HL-60 (cell line): ENCODE results near the gene MACROD1.

Experiments
- DNase-seq, 2 experiments: peaks; one replicate each; pipeline ENCODE4 v3.0.0-alpha.2; 2010 to 2020; ENCODE audit warnings: low read depth in 1 of 2, low spot score in 1 of 2
- H3K27ac ChIP-seq: fragments of 250-450 bp; sonication (Bioruptor Pico); replicated peaks from 2 replicates; pipeline ENCODE4 v1.5.1; 2020; ENCODE audit warnings: mild to moderate bottlenecking, moderate library complexity
- H3K27me3 ChIP-seq: fragments of 250-450 bp; sonication (Bioruptor Pico); 2 replicates; pipeline ENCODE4 v1.5.1; 2021; ENCODE audit warnings: mild to moderate bottlenecking, moderate library complexity; ENCODE audit not compliant: insufficient read depth, poor library complexity, severe bottlenecking
- H3K4me3 ChIP-seq: replicated peaks from 2 replicates; pipeline ENCODE4 v1.5.1; 2011; ENCODE audit warnings: mild to moderate bottlenecking, control low read depth, low read length; ENCODE audit not compliant: insufficient read depth
- GABPA ChIP-seq: IDR thresholded peaks from 2 replicates; pipeline ENCODE4 v1.6.1; 2012; ENCODE audit warnings: low read depth
- POLR2AphosphoS5 ChIP-seq: IDR thresholded peaks from 2 replicates; pipeline ENCODE4 v1.6.1; 2012; ENCODE audit warnings: low read depth
- SPI1 ChIP-seq: IDR thresholded peaks from 2 replicates; pipeline ENCODE4 v1.6.1; 2012; ENCODE audit warnings: low read depth, mild to moderate bottlenecking, borderline replicate concordance
- TF ChIP-seq, protein P1 (sequence below): IDR thresholded peaks from one replicate; pipeline ENCODE4 v1.5.1; 2011; ENCODE audit warnings: low read length, control low read depth, inconsistent platforms; ENCODE audit not compliant: insufficient read depth
- TF ChIP-seq, protein P2 (sequence below): IDR thresholded peaks from 2 replicates; pipeline ENCODE4 v1.6.1; 2012; ENCODE audit warnings: low read depth; ENCODE audit not compliant: insufficient replicate concordance

The MACROD1 gene

GRCh38 chr11:64201543-64201942, 35.6 kb upstream of the MACROD1 start:
- no peak for DNase-seq
- Histone ChIP-seq H3K27me3 (no peaks in the 10 kb centered on the region), H3K4me3 (no peak overlapping the region), H3K27ac (no peak overlapping the region)
- TF ChIP-seq, protein P1, sequence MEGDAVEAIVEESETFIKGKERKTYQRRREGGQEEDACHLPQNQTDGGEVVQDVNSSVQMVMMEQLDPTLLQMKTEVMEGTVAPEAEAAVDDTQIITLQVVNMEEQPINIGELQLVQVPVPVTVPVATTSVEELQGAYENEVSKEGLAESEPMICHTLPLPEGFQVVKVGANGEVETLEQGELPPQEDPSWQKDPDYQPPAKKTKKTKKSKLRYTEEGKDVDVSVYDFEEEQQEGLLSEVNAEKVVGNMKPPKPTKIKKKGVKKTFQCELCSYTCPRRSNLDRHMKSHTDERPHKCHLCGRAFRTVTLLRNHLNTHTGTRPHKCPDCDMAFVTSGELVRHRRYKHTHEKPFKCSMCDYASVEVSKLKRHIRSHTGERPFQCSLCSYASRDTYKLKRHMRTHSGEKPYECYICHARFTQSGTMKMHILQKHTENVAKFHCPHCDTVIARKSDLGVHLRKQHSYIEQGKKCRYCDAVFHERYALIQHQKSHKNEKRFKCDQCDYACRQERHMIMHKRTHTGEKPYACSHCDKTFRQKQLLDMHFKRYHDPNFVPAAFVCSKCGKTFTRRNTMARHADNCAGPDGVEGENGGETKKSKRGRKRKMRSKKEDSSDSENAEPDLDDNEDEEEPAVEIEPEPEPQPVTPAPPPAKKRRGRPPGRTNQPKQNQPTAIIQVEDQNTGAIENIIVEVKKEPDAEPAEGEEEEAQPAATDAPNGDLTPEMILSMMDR = no peak
- TF ChIP-seq POLR2AphosphoS5 (no peak), SPI1 (no peak), GABPA (no peak)
- TF ChIP-seq, protein P2, sequence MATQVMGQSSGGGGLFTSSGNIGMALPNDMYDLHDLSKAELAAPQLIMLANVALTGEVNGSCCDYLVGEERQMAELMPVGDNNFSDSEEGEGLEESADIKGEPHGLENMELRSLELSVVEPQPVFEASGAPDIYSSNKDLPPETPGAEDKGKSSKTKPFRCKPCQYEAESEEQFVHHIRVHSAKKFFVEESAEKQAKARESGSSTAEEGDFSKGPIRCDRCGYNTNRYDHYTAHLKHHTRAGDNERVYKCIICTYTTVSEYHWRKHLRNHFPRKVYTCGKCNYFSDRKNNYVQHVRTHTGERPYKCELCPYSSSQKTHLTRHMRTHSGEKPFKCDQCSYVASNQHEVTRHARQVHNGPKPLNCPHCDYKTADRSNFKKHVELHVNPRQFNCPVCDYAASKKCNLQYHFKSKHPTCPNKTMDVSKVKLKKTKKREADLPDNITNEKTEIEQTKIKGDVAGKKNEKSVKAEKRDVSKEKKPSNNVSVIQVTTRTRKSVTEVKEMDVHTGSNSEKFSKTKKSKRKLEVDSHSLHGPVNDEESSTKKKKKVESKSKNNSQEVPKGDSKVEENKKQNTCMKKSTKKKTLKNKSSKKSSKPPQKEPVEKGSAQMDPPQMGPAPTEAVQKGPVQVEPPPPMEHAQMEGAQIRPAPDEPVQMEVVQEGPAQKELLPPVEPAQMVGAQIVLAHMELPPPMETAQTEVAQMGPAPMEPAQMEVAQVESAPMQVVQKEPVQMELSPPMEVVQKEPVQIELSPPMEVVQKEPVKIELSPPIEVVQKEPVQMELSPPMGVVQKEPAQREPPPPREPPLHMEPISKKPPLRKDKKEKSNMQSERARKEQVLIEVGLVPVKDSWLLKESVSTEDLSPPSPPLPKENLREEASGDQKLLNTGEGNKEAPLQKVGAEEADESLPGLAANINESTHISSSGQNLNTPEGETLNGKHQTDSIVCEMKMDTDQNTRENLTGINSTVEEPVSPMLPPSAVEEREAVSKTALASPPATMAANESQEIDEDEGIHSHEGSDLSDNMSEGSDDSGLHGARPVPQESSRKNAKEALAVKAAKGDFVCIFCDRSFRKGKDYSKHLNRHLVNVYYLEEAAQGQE = no peak

GRCh38 chr11:64198511-64198910, 32.6 kb upstream of the MACROD1 start:
- TF ChIP-seq SPI1 (no peak), GABPA (no peak), POLR2AphosphoS5 (no peak)
- TF ChIP-seq, protein P2 = no peak
- TF ChIP-seq, protein P1 = no peak
- Histone ChIP-seq H3K4me3 (no peak overlapping the region), H3K27me3 (no peaks in the 10 kb centered on the region), H3K27ac (no peak overlapping the region)
- DNase-seq = no peak

DNA sequence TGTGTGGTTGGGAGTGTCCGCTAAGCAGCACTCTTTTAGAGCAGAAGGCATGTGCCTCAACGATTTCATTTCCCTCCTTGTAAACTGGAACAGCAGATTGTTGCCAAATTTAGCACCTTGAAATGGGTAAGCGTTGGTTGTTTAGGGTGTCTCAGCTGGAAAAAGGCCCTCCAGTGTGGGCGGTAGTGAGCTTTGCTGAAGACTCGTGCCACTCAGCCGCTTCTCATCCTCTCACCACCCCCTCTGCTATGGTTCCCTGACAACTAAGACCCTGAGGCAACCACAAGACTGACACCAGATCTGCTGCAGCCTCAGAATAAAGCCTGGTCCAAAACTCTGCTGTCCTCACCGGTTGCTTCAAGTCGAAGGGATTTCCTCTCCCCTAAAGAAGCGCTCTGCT, 30.7 kb upstream of the MACROD1 start:
- DNase-seq = no peak
- Histone ChIP-seq H3K27me3 (no peaks in the 10 kb centered on the region), H3K27ac (no peak overlapping the region), H3K4me3 (no peak overlapping the region)
- TF ChIP-seq POLR2AphosphoS5 (no peak), SPI1 (no peak)
- TF ChIP-seq, protein P1 = no peak

DNA sequence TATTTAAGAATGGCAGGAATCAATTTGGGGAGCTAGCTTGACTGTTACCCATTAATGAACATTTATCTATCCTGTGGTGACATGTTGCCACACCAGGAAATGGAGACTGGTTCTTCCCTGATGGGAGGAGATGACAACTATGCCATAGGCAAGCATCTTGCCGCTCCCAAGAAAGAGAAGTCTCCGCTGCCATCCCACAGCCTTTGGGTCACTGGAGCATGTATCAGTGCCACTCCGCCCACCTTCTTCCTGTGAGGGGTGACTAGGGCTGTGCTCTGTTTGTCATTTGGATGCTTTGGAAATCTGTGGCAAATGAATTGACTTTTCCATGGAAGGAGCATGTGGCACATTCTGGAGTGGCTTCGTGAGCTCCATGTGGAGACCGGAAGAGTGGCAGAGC, 26.5 kb upstream of the MACROD1 start:
- no peak overlapping the region for H3K27ac ChIP-seq
- DNase-seq = no peak
- TF ChIP-seq SPI1 = no peak
- TF ChIP-seq, protein P2 = no peak
- TF ChIP-seq, protein P1 = no peak
- TF ChIP-seq GABPA = no peak
- no peak for TF ChIP-seq POLR2AphosphoS5
- no peaks in the 10 kb centered on the region for H3K27me3 ChIP-seq
- H3K4me3 ChIP-seq = no peak overlapping the region
